ENCODE data around the gene KCNG2. TPM values are rescaled to one million over a fixed set of nuclear protein-coding genes. Genes with fewer than 3 reads are reported as not detected.

Gene KCNG2
- total and polyA plus RNA-seq, 9 of the 15 experiments (the other 6 are each of a cell fraction or from before 2014, with no cell fraction given), result not detected

DNA sequence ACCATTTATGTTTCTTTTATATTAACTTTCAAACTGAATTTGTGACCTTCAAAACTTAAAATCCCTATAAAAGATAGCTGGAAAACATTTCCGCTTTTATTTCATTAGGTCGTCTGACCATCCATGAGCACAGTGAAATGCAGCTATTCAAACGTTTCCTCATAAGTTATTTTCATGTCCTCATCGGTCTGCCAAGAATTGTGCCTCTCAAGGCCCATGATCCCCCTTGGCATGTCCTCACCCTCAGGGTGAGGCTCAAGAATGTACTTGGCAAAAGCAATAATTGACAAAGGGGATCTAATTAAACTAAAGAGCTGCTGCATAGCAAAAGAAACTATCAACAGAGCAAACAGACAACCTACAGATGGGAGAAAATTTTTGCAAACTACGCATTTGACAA lies 141.4 kb downstream of the KCNG2 start:
- TF ChIP-seq GTF2F1 (IDR thresholded peaks at IDR 0.05; ENCODE audit: low read depth, low read length) (no peak), ZNF445 (CRISPR knock-in tag; IDR thresholded peaks at IDR 0.05; ENCODE audit: low read depth) (no peak), POLR2A (conservative IDR thresholded peaks at IDR 0.05) (no peak), POLR2B (IDR thresholded peaks at IDR 0.05; ENCODE audit: low read depth, partially characterized antibody) (no peak), GATAD2A (IDR thresholded peaks at IDR 0.05) (no peak), CCAR2 (IDR thresholded peaks at IDR 0.05; ENCODE audit: low read depth, low read length) (no peak), HMG20A (CRISPR knock-in tag; conservative IDR thresholded peaks at IDR 0.05) (no peak), BRF2 (IDR thresholded peaks at IDR 0.05; ENCODE audit: borderline replicate concordance, insufficient read depth, insufficient read length) (no peak), ZNF347 (CRISPR knock-in tag; IDR thresholded peaks at IDR 0.05; ENCODE audit: low read depth) (no peak), SETDB1 (IDR thresholded peaks at IDR 0.05; ENCODE audit: low read length) (no peak), RCOR1 (IDR thresholded peaks at IDR 0.05; ENCODE audit: borderline replicate concordance in 1 of 2, low read depth in 2 of 2, low read length in 2 of 2) (no peak), ZC3H11A (IDR thresholded peaks at IDR 0.05; ENCODE audit: low read depth, low read length) (no peak), EP300 (IDR thresholded peaks at IDR 0.05; ENCODE audit: low read length) (no peak), RBBP5 (IDR thresholded peaks at IDR 0.05; ENCODE audit: borderline replicate concordance, insufficient read depth, low read length, poor library complexity, severe bottlenecking) (no peak), CBFA2T3 (IDR thresholded peaks at IDR 0.05) (no peak)
- TF ChIP-seq, protein P1, sequence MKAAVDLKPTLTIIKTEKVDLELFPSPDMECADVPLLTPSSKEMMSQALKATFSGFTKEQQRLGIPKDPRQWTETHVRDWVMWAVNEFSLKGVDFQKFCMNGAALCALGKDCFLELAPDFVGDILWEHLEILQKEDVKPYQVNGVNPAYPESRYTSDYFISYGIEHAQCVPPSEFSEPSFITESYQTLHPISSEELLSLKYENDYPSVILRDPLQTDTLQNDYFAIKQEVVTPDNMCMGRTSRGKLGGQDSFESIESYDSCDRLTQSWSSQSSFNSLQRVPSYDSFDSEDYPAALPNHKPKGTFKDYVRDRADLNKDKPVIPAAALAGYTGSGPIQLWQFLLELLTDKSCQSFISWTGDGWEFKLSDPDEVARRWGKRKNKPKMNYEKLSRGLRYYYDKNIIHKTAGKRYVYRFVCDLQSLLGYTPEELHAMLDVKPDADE (conservative IDR thresholded peaks at IDR 0.05; ENCODE audit: control insufficient read depth, low read depth, low read length), result no peak
- TF ChIP-seq, protein P2, sequence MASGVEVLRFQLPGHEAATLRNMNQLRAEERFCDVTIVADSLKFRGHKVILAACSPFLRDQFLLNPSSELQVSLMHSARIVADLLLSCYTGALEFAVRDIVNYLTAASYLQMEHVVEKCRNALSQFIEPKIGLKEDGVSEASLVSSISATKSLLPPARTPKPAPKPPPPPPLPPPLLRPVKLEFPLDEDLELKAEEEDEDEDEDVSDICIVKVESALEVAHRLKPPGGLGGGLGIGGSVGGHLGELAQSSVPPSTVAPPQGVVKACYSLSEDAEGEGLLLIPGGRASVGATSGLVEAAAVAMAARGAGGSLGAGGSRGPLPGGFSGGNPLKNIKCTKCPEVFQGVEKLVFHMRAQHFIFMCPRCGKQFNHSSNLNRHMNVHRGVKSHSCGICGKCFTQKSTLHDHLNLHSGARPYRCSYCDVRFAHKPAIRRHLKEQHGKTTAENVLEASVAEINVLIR (CRISPR knock-in tag; IDR thresholded peaks at IDR 0.05), result no peak
- TF ChIP-seq, protein P3, sequence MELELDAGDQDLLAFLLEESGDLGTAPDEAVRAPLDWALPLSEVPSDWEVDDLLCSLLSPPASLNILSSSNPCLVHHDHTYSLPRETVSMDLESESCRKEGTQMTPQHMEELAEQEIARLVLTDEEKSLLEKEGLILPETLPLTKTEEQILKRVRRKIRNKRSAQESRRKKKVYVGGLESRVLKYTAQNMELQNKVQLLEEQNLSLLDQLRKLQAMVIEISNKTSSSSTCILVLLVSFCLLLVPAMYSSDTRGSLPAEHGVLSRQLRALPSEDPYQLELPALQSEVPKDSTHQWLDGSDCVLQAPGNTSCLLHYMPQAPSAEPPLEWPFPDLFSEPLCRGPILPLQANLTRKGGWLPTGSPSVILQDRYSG (tag; conservative IDR thresholded peaks at IDR 0.05; ENCODE audit: low read depth), result no peak
- FAIRE-seq (no peak), DNase-seq (ENCODE audit: extremely low read depth in 1 of 4, low spot score in 3 of 4) (no peak), ATAC-seq (no peak)
- Histone ChIP-seq H3K4me1 (replicated peaks in 1 of 2; ENCODE audit: control insufficient read depth in 2 of 2, insufficient read depth in 2 of 2, low read length in 2 of 2) (peaks cover 6 to 21% of the 10 kb centered on the region in 2 experiments; a peak in 4 of 5 replicates), H3K4me2 (ENCODE audit: insufficient read depth, low read length) (no peak overlapping the region), H3K9me3 (replicated peaks; ENCODE audit: control insufficient read depth, insufficient read depth, low read depth, low read length) (peaks cover 1% of the 10 kb centered on the region; the same call in 1 of the 2 replicates), H3K27ac (ENCODE audit: extremely low read depth, low read depth, low read length) (no peak overlapping the region), H3K4me3 (no peak overlapping the region), H2AFZ (ENCODE audit: low read depth, low read length) (no peak overlapping the region), H3K9me1 (ENCODE audit: control insufficient read depth, insufficient read depth, low read length) (no peaks in the 10 kb centered on the region), H3K9ac (ENCODE audit: insufficient read depth in 1 of 2, low read depth in 2 of 2, low read length in 2 of 2) (no peak overlapping the region), H3K27me3 (ENCODE audit: control insufficient read depth in 2 of 2, insufficient read depth in 2 of 2, low read length in 2 of 2) (no peaks in the 10 kb centered on the region), H4K20me1 (replicated peaks; ENCODE audit: control insufficient read depth, insufficient read depth, low read length) (peaks cover 9% of the 10 kb centered on the region), H3K79me2 (ENCODE audit: control insufficient read depth, insufficient read depth, low read length) (no peaks in the 10 kb centered on the region), H3K36me3 (ENCODE audit: control insufficient read depth, insufficient read depth, low read length) (peaks cover 7% of the 10 kb centered on the region)
- in situ Hi-C loops (cut with MboI), result no loop called here
- ChIA-PET CTCF (ENCODE audit: low intra/inter-chr PET ratio) (no interaction called here), POLR2A (interaction anchor here (0.6 kb wide), 1 partner anchor 835 kb away, joined by 3 read pairs; no protein-coding TSS in a partner anchor)
- BruUV-seq (replicated peaks), result TSS peak; percentile 28
- intact Hi-C loops (cut with micrococcal nuclease), result no loop called here
- 69% methylated on average over 4 of the region's 5 CpGs for WGBS (ENCODE audit: insufficient coverage, low coverage, missing lambda C conversion rate)

Measured in K562 (cell line).